GM12865 (cell line): ENCODE results near the gene HSD3B2.

Source experiments
- DNase-seq: peaks from one replicate; pipeline ENCODE4 v3.0.0; 2010; ENCODE audit warnings: low read depth
- H3K4me3 ChIP-seq: 2 replicates; pipeline ENCODE4 v1.5.1; 2011; ENCODE audit warnings: mild to moderate bottlenecking, low read depth, low read length, control low read depth
- TF ChIP-seq, protein P1 (sequence below): IDR thresholded peaks from 2 replicates; pipeline ENCODE4 v1.5.1; 2011; ENCODE audit warnings: low read length, control low read depth, low read depth, inconsistent platforms; ENCODE audit not compliant: insufficient read depth; ENCODE audit errors: missing control alignments

The HSD3B2 gene

DNA sequence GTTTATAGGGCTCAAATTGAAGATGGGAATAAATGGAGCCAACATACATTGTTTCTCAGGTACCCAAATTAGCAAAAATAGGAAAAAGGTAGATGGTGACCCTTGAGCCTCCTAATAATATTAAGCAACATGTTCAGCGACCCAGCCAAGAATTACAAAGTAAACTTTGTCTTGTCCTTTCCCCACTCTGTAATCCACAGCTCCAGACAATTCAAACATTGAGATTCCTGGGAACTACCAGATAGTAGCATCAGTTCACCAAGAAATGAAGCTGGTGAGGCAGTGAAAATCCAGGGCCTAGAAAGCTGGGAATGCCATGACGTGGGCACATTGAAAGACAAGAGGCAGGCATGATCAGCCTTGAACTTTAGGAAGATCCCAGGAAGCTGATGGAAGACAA is 34.6 kb upstream of the HSD3B2 start:
- H3K4me3 ChIP-seq: no peak overlapping the region
- TF ChIP-seq, protein P1, sequence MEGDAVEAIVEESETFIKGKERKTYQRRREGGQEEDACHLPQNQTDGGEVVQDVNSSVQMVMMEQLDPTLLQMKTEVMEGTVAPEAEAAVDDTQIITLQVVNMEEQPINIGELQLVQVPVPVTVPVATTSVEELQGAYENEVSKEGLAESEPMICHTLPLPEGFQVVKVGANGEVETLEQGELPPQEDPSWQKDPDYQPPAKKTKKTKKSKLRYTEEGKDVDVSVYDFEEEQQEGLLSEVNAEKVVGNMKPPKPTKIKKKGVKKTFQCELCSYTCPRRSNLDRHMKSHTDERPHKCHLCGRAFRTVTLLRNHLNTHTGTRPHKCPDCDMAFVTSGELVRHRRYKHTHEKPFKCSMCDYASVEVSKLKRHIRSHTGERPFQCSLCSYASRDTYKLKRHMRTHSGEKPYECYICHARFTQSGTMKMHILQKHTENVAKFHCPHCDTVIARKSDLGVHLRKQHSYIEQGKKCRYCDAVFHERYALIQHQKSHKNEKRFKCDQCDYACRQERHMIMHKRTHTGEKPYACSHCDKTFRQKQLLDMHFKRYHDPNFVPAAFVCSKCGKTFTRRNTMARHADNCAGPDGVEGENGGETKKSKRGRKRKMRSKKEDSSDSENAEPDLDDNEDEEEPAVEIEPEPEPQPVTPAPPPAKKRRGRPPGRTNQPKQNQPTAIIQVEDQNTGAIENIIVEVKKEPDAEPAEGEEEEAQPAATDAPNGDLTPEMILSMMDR: no peak
- DNase-seq: no peak

DNA sequence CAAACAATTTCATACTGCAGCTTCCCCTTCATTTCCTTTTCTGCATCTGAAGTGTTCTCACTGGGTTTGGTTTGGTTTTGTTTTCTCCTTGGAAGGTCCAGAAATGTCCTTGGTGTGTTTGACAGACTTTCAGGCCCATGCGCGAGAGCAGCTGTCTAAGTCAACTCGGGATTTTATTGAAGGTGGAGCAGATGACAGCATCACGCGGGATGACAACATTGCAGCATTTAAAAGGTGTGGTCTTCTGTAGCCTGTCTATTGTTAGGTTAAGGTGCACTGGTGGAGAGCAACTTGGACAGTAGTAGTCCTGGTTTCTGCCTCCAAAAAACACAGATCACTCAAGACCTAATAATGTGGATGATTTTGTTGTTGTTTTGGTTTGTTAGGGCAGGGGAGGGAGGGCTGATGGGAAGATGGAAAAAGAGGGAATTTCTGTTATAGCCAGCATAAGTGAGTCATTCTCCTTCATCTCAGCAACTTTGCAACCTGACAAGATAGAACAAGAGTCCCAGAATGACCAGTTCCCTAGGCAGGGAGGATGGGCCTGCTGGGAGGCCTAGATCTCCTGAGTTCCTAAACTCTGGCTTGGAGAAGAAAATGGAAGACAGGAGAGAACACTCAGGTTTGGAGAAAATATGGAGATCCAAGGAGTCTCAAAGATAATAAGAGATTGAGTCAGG is 33.8 kb upstream of the HSD3B2 start:
- TF ChIP-seq, protein P1: no peak
- DNase-seq: no peak
- no peak overlapping the region for H3K4me3 ChIP-seq

DNA sequence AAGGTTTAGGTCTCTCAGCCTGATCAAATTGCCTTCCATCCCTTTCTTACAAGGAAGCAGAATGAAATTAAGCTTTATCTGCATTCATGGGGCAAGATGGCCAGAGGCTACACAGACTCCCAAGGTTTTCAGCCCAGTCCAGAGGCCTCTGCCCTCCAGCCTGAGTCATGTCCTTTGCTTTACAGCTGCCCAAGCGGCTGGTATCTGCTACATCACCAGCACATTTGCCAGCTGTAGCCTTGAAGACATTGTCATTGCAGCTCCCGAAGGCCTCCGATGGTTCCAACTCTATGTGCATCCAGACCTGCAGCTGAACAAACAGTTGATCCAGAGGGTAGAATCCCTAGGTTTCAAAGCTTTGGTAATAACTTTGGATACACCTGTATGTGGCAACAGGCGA is 30.4 kb upstream of the HSD3B2 start:
- H3K4me3 ChIP-seq: no peak overlapping the region
- DNase-seq: no peak
- TF ChIP-seq, protein P1: no peak

DNA sequence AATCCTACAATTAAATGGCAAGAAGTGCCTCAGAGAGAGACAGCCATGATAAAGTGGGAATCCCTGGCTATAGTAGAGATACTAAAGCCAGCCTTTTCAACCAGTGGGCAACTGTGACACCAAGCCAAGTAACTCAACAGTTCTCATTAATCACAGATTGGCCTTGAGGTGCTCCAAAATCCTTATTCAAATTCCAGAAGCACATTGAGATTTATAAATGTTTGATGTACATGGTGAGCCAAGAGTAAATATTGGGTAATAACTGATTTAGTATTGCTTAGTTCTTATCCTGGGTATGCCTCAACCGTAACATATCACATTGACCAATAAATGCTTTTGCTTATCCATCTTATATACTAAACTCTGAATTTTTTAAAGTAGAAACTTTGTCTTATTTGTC is 29.3 kb upstream of the HSD3B2 start:
- TF ChIP-seq, protein P1: no peak
- no peak overlapping the region for H3K4me3 ChIP-seq
- DNase-seq: no peak

DNA sequence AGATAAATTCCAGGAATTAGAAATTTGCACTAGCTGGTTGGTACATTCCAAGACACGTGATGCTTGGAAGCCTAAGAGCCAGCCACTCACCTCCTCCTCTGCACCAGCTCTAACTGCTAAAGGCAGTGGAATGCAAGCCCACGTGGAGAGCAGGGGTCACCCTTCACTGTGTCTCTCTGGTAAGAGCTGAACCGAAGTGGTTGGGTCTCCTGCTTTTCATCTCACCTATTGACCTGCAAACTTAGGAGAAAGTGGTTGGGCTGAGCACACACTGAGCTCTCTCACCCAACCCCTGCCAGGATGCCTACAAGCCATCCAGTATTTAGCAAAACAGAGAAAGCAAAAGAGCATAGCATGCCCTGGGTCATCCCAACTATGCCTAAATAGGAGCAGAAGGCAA is 27.1 kb upstream of the HSD3B2 start:
- DNase-seq: no peak

DNA sequence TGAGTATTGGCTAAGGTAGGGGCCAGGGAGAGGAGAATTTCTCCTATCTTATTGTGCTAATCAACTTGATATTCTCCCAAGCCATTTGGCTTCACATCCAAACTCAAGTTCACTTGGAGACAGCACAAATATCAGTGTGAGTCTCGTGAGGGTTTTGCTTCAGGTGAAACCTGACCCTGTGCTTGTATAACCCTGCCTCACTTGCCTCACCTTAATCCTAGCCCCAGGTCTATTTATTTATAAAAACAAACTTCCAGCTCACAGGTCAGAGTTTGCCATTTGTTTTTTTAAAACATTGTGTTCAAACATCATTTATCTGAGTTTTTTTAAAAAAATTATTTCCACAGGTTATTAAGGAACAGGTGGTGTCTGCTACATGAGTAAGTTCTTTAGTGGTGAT is 26.5 kb upstream of the HSD3B2 start:
- H3K4me3 ChIP-seq: no peak overlapping the region
- DNase-seq: no peak
- TF ChIP-seq, protein P1: no peak

More for the DNA sequence above, 27.1 kb upstream of the HSD3B2 start:
- no peak overlapping the region for H3K4me3 ChIP-seq
- TF ChIP-seq, protein P1: no peak

DNA sequence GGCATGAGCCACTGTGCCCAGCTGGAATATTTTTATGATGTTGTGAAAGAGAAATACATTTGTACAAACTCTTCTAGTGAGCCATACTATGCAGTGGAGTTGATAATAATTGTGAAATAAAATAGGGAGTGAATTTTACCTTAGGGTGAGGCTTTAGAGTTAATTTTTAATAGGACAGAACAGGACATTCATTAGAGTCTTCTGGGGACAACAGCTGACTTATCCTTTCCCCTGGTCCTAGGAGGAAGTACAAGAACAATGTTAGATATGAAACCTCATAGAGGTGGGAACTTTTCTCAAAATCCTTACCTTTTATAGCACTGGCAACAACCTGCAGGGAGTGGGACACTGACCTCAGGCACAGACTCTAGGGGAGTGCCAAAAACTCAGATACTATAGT is 24.4 kb upstream of the HSD3B2 start:
- TF ChIP-seq, protein P1: no peak
- no peak overlapping the region for H3K4me3 ChIP-seq
- no peak for DNase-seq
